Eye (tissue), 1 donor: ENCODE data around the gene ONECUT3.

ENCODE experiments used
- DNase-seq: peaks from one replicate; pipeline ENCODE4 v3.0.0-alpha.2; 2015

Gene ONECUT3

GRCh38 chr19:1742989-1743696, 10.2 kb upstream of the ONECUT3 start:
- DNase-seq: no peak

- DNase-seq: no peak
These were observed 9.1 kb upstream of the ONECUT3 start for GRCh38 chr19:1744133-1744665.

- DNase-seq: no peak
These were observed 8.3 kb upstream of the ONECUT3 start for GRCh38 chr19:1744822-1745563.

- peak; percentile 39 for DNase-seq
These were observed 7.7 kb upstream of the ONECUT3 start for GRCh38 chr19:1745589-1746031.

- peak; percentile 33 for DNase-seq
These were observed 6.7 kb upstream of the ONECUT3 start for GRCh38 chr19:1746401-1747284.

GRCh38 chr19:1747285-1748114, 5.8 kb upstream of the ONECUT3 start:
- no peak for DNase-seq

- peak; percentile 24 for DNase-seq
These were observed 5.0 kb upstream of the ONECUT3 start for GRCh38 chr19:1748115-1748872.

- peak; percentile 30 for DNase-seq
These were observed 4.4 kb upstream of the ONECUT3 start for GRCh38 chr19:1748873-1749341.

- DNase-seq: peak; percentile 62
These were observed 3.6 kb upstream of the ONECUT3 start for GRCh38 chr19:1749373-1750342.

GRCh38 chr19:1750343-1751021, 2.8 kb upstream of the ONECUT3 start:
- DNase-seq: peak; percentile 22

GRCh38 chr19:1751367-1752008, 1.8 kb upstream of the ONECUT3 start:
- DNase-seq: no peak

GRCh38 chr19:1752009-1752756, 1.1 kb upstream of the ONECUT3 start:
- DNase-seq: no peak

- no peak for DNase-seq
These were observed 821 bp downstream of the ONECUT3 start for GRCh38 chr19:1754018-1754635.

- DNase-seq: peak; percentile 71
These were observed 1.5 kb downstream of the ONECUT3 start for GRCh38 chr19:1754636-1755466.

- peak; percentile 83 for DNase-seq
These were observed 2.3 kb downstream of the ONECUT3 start for GRCh38 chr19:1755467-1756171.

- DNase-seq: peak; percentile 38
These were observed 3.0 kb downstream of the ONECUT3 start for GRCh38 chr19:1756264-1756663.
